DMS53 treated with DMSO at 0.1 percent for 48 hours (cell line): ENCODE results near the gene INHBC.

Source experiments
- DNase-seq: peaks from one replicate; lab custom pipeline; 2025; ENCODE audit not compliant: unreplicated experiment; lab: John Stamatoyannopoulos, UW

Gene INHBC

GRCh38 chr12:57452937-57453509 lies 18.4 kb downstream of the INHBC start:
- peak; percentile 79 for DNase-seq

GRCh38 chr12:57454213-57454565 lies 19.6 kb downstream of the INHBC start:
- no peak for DNase-seq

GRCh38 chr12:57454566-57455373 lies 20.2 kb downstream of the INHBC start, which contains the start of gene INHBE:
Gene INHBE (plus strand): TSS chr12:57455307. CDS start chr12:57455537, 230 bp downstream.
- peak; percentile 66 for DNase-seq

GRCh38 chr12:57455374-57456144 lies 21.0 kb downstream of the INHBC start:
- DNase-seq = peak; percentile 66

- DNase-seq = peak; percentile 40
Observed at GRCh38 chr12:57456145-57456700, 21.6 kb downstream of the INHBC start.

GRCh38 chr12:57456737-57457490 lies 22.3 kb downstream of the INHBC start:
- no peak for DNase-seq

- no peak for DNase-seq
Observed at GRCh38 chr12:57458665-57459054, 24.1 kb downstream of the INHBC start.

- DNase-seq = peak; percentile 99
Observed at GRCh38 chr12:57459055-57459749, 24.6 kb downstream of the INHBC start.

GRCh38 chr12:57459750-57460467 lies 25.3 kb downstream of the INHBC start, which contains the start of gene GLI1:
Gene GLI1 (plus strand): TSS chr12:57459785. CDS start chr12:57463692, 3,907 bp downstream.
- DNase-seq = no peak

- no peak for DNase-seq
Observed at GRCh38 chr12:57460468-57460784, 25.8 kb downstream of the INHBC start.

- no peak for DNase-seq
Observed at GRCh38 chr12:57460841-57461275, 26.3 kb downstream of the INHBC start.

- no peak for DNase-seq
Observed at GRCh38 chr12:57461276-57461916, 26.8 kb downstream of the INHBC start.

GRCh38 chr12:57461917-57462250 lies 27.3 kb downstream of the INHBC start:
- DNase-seq = no peak

- peak; percentile 97 for DNase-seq
Observed at GRCh38 chr12:57462251-57462911, 27.8 kb downstream of the INHBC start.

GRCh38 chr12:57462912-57463253 lies 28.3 kb downstream of the INHBC start:
- no peak for DNase-seq

GRCh38 chr12:57464569-57464968 lies 30.0 kb downstream of the INHBC start:
- no peak for DNase-seq

- no peak for DNase-seq
Observed at GRCh38 chr12:57465030-57465746, 30.6 kb downstream of the INHBC start.
